GM18907 (cell line): ENCODE measurements around the gene UCHL3.

Experiments used
- ATAC-seq: cut with Tn5 transposase; IDR thresholded peaks from one replicate; pipeline ENCODE4 v1.9.1; 2021; ENCODE audit warnings: mild to moderate bottlenecking, moderate library complexity; ENCODE audit not compliant: unreplicated experiment

The UCHL3 gene

GRCh38 chr13:75549262-75550158, at the start of gene UCHL3:
Gene UCHL3, plus strand, starts transcription at chr13:75549791. Its CDS starts 30 bp downstream, at chr13:75549821.
- ATAC-seq, result peak; percentile 98

GRCh38 chr13:75505327-75505726, 44.3 kb upstream of the UCHL3 start:
- ATAC-seq, result no peak

- ATAC-seq, result no peak
Measured at GRCh38 chr13:75506018-75506417, 43.6 kb upstream of the UCHL3 start.

GRCh38 chr13:75507027-75508001, 42.3 kb upstream of the UCHL3 start:
- peak; percentile 38 for ATAC-seq

- ATAC-seq, result no peak
Measured at GRCh38 chr13:75508002-75508548, 41.5 kb upstream of the UCHL3 start.

- ATAC-seq, result no peak
Measured at GRCh38 chr13:75511051-75511625, 38.5 kb upstream of the UCHL3 start.

- ATAC-seq, result peak; percentile 95
Measured at GRCh38 chr13:75512253-75512652, 37.3 kb upstream of the UCHL3 start.

GRCh38 chr13:75513271-75513670, 36.3 kb upstream of the UCHL3 start:
- no peak for ATAC-seq

GRCh38 chr13:75514080-75514995, 35.3 kb upstream of the UCHL3 start:
- ATAC-seq, result no peak

GRCh38 chr13:75518439-75519088, 31.0 kb upstream of the UCHL3 start:
- no peak for ATAC-seq

- no peak for ATAC-seq
Measured at GRCh38 chr13:75521956-75522355, 27.6 kb upstream of the UCHL3 start.

- ATAC-seq, result peak; percentile 46
Measured at GRCh38 chr13:75530549-75530961, 19.0 kb upstream of the UCHL3 start.

- ATAC-seq, result no peak
Measured at GRCh38 chr13:75533861-75534260, 15.7 kb upstream of the UCHL3 start.

GRCh38 chr13:75537401-75538365, 11.9 kb upstream of the UCHL3 start, which contains the start of gene COMMD6:
Gene COMMD6, minus strand, starts transcription at chr13:75537841. Its CDS starts 36 bp downstream, at chr13:75537805.
- peak; percentile 99 for ATAC-seq

GRCh38 chr13:75541287-75541686, 8.3 kb upstream of the UCHL3 start:
- no peak for ATAC-seq

- no peak for ATAC-seq
Measured at GRCh38 chr13:75541961-75542360, 7.6 kb upstream of the UCHL3 start.

- no peak for ATAC-seq
Measured at GRCh38 chr13:75544681-75545330, 4.8 kb upstream of the UCHL3 start.
